ENCODE measurements around the gene ST6GALNAC6. TPM values are rescaled to one million over a fixed set of nuclear protein-coding genes. Genes with fewer than 3 reads are reported as not detected.

Gene ST6GALNAC6
- total RNA-seq, 1 donor from 2014 or later: 25.6 TPM

- Histone ChIP-seq H3K27me3 (ENCODE audit: control insufficient read depth, insufficient read depth, low read length) (no peaks in the 10 kb centered on the region), H3K36me3 (ENCODE audit: control insufficient read depth, insufficient read depth, low read length) (peaks cover 5% of the 10 kb centered on the region), H3K4me3 (ENCODE audit: low read depth, low read length) (no peak overlapping the region)
- no peak for DNase-seq (ENCODE audit: low read depth)
- TF ChIP-seq, protein P1, sequence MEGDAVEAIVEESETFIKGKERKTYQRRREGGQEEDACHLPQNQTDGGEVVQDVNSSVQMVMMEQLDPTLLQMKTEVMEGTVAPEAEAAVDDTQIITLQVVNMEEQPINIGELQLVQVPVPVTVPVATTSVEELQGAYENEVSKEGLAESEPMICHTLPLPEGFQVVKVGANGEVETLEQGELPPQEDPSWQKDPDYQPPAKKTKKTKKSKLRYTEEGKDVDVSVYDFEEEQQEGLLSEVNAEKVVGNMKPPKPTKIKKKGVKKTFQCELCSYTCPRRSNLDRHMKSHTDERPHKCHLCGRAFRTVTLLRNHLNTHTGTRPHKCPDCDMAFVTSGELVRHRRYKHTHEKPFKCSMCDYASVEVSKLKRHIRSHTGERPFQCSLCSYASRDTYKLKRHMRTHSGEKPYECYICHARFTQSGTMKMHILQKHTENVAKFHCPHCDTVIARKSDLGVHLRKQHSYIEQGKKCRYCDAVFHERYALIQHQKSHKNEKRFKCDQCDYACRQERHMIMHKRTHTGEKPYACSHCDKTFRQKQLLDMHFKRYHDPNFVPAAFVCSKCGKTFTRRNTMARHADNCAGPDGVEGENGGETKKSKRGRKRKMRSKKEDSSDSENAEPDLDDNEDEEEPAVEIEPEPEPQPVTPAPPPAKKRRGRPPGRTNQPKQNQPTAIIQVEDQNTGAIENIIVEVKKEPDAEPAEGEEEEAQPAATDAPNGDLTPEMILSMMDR (IDR thresholded peaks at IDR 0.05; ENCODE audit: insufficient read depth, low read length, poor library complexity, severe bottlenecking): no peak
Observed at GRCh38 chr9:127890053-127890452, 9.3 kb downstream of the ST6GALNAC6 start.

DNA sequence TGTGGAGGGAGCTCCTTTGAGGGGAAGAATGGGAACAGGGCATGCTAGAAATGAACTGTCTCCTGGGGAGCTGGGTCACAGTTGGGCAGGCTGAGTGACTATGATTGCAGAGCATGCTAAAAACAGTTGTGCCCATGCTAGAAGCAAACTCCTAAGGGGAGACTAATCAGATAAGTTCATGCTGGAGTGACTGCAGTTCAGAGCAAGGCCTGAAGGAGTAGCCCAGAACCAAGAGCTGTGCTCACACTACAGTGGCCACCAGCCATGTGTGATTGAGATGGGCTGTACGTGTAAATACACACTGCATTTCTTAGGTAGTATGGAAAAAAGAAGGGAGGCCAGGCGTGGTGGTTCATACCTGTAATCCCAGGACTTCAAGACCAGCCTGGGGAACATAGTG lies 11.6 kb downstream of the ST6GALNAC6 start:
- Histone ChIP-seq H3K27me3 (ENCODE audit: control insufficient read depth, insufficient read depth, low read length) (no peaks in the 10 kb centered on the region), H3K36me3 (ENCODE audit: control insufficient read depth, insufficient read depth, low read length) (peaks cover 4% of the 10 kb centered on the region), H3K4me3 (ENCODE audit: low read depth, low read length) (no peak overlapping the region)
- no peak for DNase-seq (ENCODE audit: low read depth)
- TF ChIP-seq, protein P1 (IDR thresholded peaks at IDR 0.05; ENCODE audit: insufficient read depth, low read length, poor library complexity, severe bottlenecking): no peak

DNA sequence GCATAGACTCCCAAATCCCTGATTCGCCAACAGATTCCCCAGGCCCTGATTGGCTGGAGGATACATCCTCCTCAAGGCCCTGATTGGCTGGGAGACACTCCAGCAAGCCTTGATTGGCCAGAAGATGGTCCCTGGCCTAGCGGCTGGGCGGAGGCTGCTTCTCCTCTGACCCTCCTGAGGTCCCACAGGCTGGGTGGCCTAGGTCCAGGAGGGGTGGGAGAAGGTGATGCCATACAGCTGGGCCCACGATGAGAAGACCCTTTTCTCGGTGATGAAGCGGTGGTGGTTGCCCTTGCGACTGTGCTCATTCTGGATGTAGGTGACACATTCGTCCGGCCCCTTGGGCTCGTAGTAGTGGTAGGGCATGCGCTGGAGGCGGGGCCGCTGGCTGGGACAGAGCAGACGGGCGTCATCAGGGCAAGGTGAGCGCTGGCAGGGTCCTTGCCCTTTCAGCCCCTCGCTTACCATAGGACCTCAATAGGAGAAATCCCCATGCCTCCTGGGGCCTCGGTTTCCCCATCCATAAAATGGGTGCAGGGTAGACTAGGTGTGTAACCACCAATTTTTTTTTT lies 12.9 kb downstream of the ST6GALNAC6 start:
- peaks cover 4% of the 10 kb centered on the region for H3K36me3 ChIP-seq (ENCODE audit: control insufficient read depth, insufficient read depth, low read length)

GRCh38 chr9:127885508-127886281 lies 13.7 kb downstream of the ST6GALNAC6 start:
- Histone ChIP-seq H3K4me3 (ENCODE audit: low read depth, low read length) (no peak overlapping the region), H3K36me3 (ENCODE audit: control insufficient read depth, insufficient read depth, low read length) (peaks cover 2% of the 10 kb centered on the region), H3K27me3 (ENCODE audit: control insufficient read depth, insufficient read depth, low read length) (no peaks in the 10 kb centered on the region)
- no peak for DNase-seq (ENCODE audit: low read depth)
- TF ChIP-seq, protein P1 (IDR thresholded peaks at IDR 0.05; ENCODE audit: insufficient read depth, low read length, poor library complexity, severe bottlenecking): no peak

More for the DNA sequence above, 12.9 kb downstream of the ST6GALNAC6 start:
- H3K4me3 ChIP-seq (ENCODE audit: low read depth, low read length): no peak overlapping the region
- no peak for DNase-seq (ENCODE audit: low read depth)
- no peaks in the 10 kb centered on the region for H3K27me3 ChIP-seq (ENCODE audit: control insufficient read depth, insufficient read depth, low read length)
- TF ChIP-seq, protein P1 (IDR thresholded peaks at IDR 0.05; ENCODE audit: insufficient read depth, low read length, poor library complexity, severe bottlenecking): no peak

GRCh38 chr9:127884976-127885490 lies 14.4 kb downstream of the ST6GALNAC6 start:
- TF ChIP-seq, protein P1 (IDR thresholded peaks at IDR 0.05; ENCODE audit: insufficient read depth, low read length, poor library complexity, severe bottlenecking): no peak
- H3K36me3 ChIP-seq (ENCODE audit: control insufficient read depth, insufficient read depth, low read length): no peaks in the 10 kb centered on the region
- no peaks in the 10 kb centered on the region for H3K27me3 ChIP-seq (ENCODE audit: control insufficient read depth, insufficient read depth, low read length)
- no peak overlapping the region for H3K4me3 ChIP-seq (ENCODE audit: low read depth, low read length)
- DNase-seq (ENCODE audit: low read depth): no peak

Data from kidney epithelial cell (primary cell).